ENCODE data around the gene PRRT1B.

The PRRT1B gene

DNA sequence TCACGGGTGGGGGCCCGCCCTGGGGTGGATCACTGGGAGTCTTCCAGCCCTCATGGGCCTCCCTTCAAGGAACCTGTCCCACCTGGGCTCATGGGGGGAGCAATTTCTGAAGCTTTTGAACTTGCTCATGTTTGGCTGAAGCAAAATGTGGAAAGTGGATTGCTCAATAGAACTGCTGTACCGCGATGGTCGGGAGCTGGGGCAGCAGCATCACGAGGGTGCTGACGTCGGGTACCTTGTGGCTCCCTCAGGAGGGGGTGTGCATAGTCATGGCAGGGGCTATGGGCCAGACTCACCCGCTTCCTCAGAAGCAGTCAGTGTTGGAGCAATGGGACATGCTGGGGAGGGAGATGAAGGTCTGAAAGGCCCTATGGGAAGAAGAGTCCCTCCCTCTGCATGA lies 57.9 kb downstream of the PRRT1B start:
- H3K9me2 ChIP-seq (ENCODE audit: low read depth, low read length) = no peaks in the 10 kb centered on the region
- peaks cover 93% of the 10 kb centered on the region for H3K36me3 ChIP-seq (ENCODE audit: insufficient read depth, low read length)
- no peaks in the 10 kb centered on the region for H3K4me1 ChIP-seq (ENCODE audit: insufficient read depth, low read length, severe bottlenecking)
- H3K9ac ChIP-seq (ENCODE audit: low read length) = no peak overlapping the region
- no peak overlapping the region for H3K4me3 ChIP-seq (ENCODE audit: low read depth, low read length, poor library complexity, severe bottlenecking)
- no peak overlapping the region for H3K27ac ChIP-seq (ENCODE audit: low read depth, low read length, poor library complexity, severe bottlenecking)
- no peaks in the 10 kb centered on the region for H3F3A ChIP-seq (ENCODE audit: insufficient read depth, low read length)
- no peak overlapping the region for H2AFZ ChIP-seq (ENCODE audit: low read length)
- no peaks in the 10 kb centered on the region for H3K9me3 ChIP-seq (ENCODE audit: low read length)
- TF ChIP-seq EZH2 (IDR thresholded peaks at IDR 0.05; ENCODE audit: borderline replicate concordance, low read length) = no peak
- TF ChIP-seq, protein P1, sequence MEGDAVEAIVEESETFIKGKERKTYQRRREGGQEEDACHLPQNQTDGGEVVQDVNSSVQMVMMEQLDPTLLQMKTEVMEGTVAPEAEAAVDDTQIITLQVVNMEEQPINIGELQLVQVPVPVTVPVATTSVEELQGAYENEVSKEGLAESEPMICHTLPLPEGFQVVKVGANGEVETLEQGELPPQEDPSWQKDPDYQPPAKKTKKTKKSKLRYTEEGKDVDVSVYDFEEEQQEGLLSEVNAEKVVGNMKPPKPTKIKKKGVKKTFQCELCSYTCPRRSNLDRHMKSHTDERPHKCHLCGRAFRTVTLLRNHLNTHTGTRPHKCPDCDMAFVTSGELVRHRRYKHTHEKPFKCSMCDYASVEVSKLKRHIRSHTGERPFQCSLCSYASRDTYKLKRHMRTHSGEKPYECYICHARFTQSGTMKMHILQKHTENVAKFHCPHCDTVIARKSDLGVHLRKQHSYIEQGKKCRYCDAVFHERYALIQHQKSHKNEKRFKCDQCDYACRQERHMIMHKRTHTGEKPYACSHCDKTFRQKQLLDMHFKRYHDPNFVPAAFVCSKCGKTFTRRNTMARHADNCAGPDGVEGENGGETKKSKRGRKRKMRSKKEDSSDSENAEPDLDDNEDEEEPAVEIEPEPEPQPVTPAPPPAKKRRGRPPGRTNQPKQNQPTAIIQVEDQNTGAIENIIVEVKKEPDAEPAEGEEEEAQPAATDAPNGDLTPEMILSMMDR (IDR thresholded peaks at IDR 0.05; ENCODE audit: low read length) = no peak
- no peaks in the 10 kb centered on the region for H3K27me3 ChIP-seq (ENCODE audit: insufficient read depth, low read length)
- no peaks in the 10 kb centered on the region for H4K20me1 ChIP-seq (ENCODE audit: insufficient read depth, low read length)
- no peak overlapping the region for H3K4me2 ChIP-seq (ENCODE audit: low read length)
- H3K79me2 ChIP-seq (ENCODE audit: insufficient read depth, low read length) = no peaks in the 10 kb centered on the region

- Histone ChIP-seq H3K9me2 (ENCODE audit: low read depth, low read length) (no peaks in the 10 kb centered on the region), H3F3A (ENCODE audit: insufficient read depth, low read length) (no peaks in the 10 kb centered on the region), H3K4me3 (ENCODE audit: low read depth, low read length, poor library complexity, severe bottlenecking) (no peak overlapping the region), H3K36me3 (ENCODE audit: insufficient read depth, low read length) (peaks cover 94% of the 10 kb centered on the region), H3K79me2 (ENCODE audit: insufficient read depth, low read length) (no peaks in the 10 kb centered on the region), H3K4me1 (ENCODE audit: insufficient read depth, low read length, severe bottlenecking) (no peaks in the 10 kb centered on the region), H3K27ac (ENCODE audit: low read depth, low read length, poor library complexity, severe bottlenecking) (no peak overlapping the region), H4K20me1 (ENCODE audit: insufficient read depth, low read length) (no peaks in the 10 kb centered on the region), H2AFZ (ENCODE audit: low read length) (no peak overlapping the region), H3K27me3 (ENCODE audit: insufficient read depth, low read length) (no peaks in the 10 kb centered on the region), H3K9ac (ENCODE audit: low read length) (no peak overlapping the region), H3K4me2 (ENCODE audit: low read length) (no peak overlapping the region), H3K9me3 (ENCODE audit: low read length) (no peaks in the 10 kb centered on the region)
- no peak for TF ChIP-seq EZH2 (IDR thresholded peaks at IDR 0.05; ENCODE audit: borderline replicate concordance, low read length)
- TF ChIP-seq, protein P1 (IDR thresholded peaks at IDR 0.05; ENCODE audit: low read length) = no peak
Measured at GRCh38 chr9:131603711-131604439, 58.6 kb downstream of the PRRT1B start.

GRCh38 chr9:131605770-131606590 lies 60.7 kb downstream of the PRRT1B start:
- Histone ChIP-seq H3K4me1 (ENCODE audit: insufficient read depth, low read length, severe bottlenecking) (no peaks in the 10 kb centered on the region), H3F3A (ENCODE audit: insufficient read depth, low read length) (no peaks in the 10 kb centered on the region), H4K20me1 (ENCODE audit: insufficient read depth, low read length) (no peaks in the 10 kb centered on the region), H3K9me2 (ENCODE audit: low read depth, low read length) (no peaks in the 10 kb centered on the region), H3K36me3 (ENCODE audit: insufficient read depth, low read length) (peaks cover 96% of the 10 kb centered on the region), H3K4me2 (ENCODE audit: low read length) (no peak overlapping the region), H2AFZ (ENCODE audit: low read length) (no peak overlapping the region), H3K27ac (ENCODE audit: low read depth, low read length, poor library complexity, severe bottlenecking) (no peak overlapping the region), H3K9ac (ENCODE audit: low read length) (no peak overlapping the region), H3K79me2 (ENCODE audit: insufficient read depth, low read length) (no peaks in the 10 kb centered on the region), H3K9me3 (ENCODE audit: low read length) (no peaks in the 10 kb centered on the region), H3K4me3 (ENCODE audit: low read depth, low read length, poor library complexity, severe bottlenecking) (no peak overlapping the region), H3K27me3 (ENCODE audit: insufficient read depth, low read length) (no peaks in the 10 kb centered on the region)
- TF ChIP-seq, protein P1 (IDR thresholded peaks at IDR 0.05; ENCODE audit: low read length) = no peak
- no peak for TF ChIP-seq EZH2 (IDR thresholded peaks at IDR 0.05; ENCODE audit: borderline replicate concordance, low read length)

Data from OCI-LY1 (cell line).